Loucy (cell line): Measurements from ENCODE around the gene KRT3.

Experiments used
- H2AFZ ChIP-seq: fragments of 200-600 bp; sonication (generic); 2 replicates; pipeline ENCODE4 v1.6.0; 2016; ENCODE audit warnings: antibody characterized with exemption, mild to moderate bottlenecking, low read length, moderate library complexity
- H3F3A ChIP-seq: fragments of 200-600 bp; 2 replicates; pipeline ENCODE4 v1.6.0; 2016; ENCODE audit warnings: antibody characterized with exemption, low read depth, mild to moderate bottlenecking
- H3K27me3 ChIP-seq: fragments of 200-600 bp; sonication (generic); 2 replicates; pipeline ENCODE4 v1.6.1; 2014; ENCODE audit warnings: low read length, mild to moderate bottlenecking; ENCODE audit not compliant: insufficient read depth, poor library complexity, severe bottlenecking
- H3K36me3 ChIP-seq: fragments of 200-600 bp; sonication (generic); 2 replicates; pipeline ENCODE4 v1.6.1; 2016; ENCODE audit warnings: low read length; ENCODE audit not compliant: insufficient read depth
- H3K4me1 ChIP-seq: fragments of 200-600 bp; sonication (generic); 2 replicates; pipeline ENCODE4 v1.5.1; 2014; ENCODE audit warnings: low read length, mild to moderate bottlenecking; ENCODE audit not compliant: insufficient read depth, poor library complexity, severe bottlenecking
- H3K4me2 ChIP-seq: fragments of 200-600 bp; sonication (generic); 2 replicates; pipeline ENCODE4 v1.6.0; 2014; ENCODE audit warnings: antibody characterized with exemption, low read length, low read depth, mild to moderate bottlenecking; ENCODE audit not compliant: poor library complexity, severe bottlenecking
- H3K4me3 ChIP-seq: fragments of 200-600 bp; sonication (generic); 2 replicates; pipeline ENCODE4 v1.5.1; 2014; ENCODE audit warnings: low read length, mild to moderate bottlenecking, mixed read lengths; ENCODE audit not compliant: poor library complexity, severe bottlenecking
- H3K79me2 ChIP-seq: fragments of 200-600 bp; sonication (generic); 2 replicates; pipeline ENCODE4 v1.6.1; 2014; ENCODE audit warnings: low read length; ENCODE audit not compliant: insufficient read depth
- H3K9ac ChIP-seq: fragments of 200-600 bp; sonication (generic); 2 replicates; pipeline ENCODE4 v1.6.0; 2014; ENCODE audit warnings: mild to moderate bottlenecking, low read depth, low read length, moderate library complexity; ENCODE audit not compliant: poor library complexity, severe bottlenecking
- H3K9me2 ChIP-seq: fragments of 200-600 bp; sonication (generic); replicated peaks from 2 replicates; pipeline ENCODE4 v1.6.1; 2016; ENCODE audit warnings: low read depth, low read length, mixed read lengths
- H3K9me3 ChIP-seq: fragments of 200-600 bp; sonication (generic); 2 replicates; pipeline ENCODE4 v1.6.1; 2014; ENCODE audit warnings: mild to moderate bottlenecking, antibody characterized with exemption, low read length, low read depth; ENCODE audit not compliant: insufficient read depth
- H4K20me1 ChIP-seq: fragments of 200-600 bp; sonication (generic); 2 replicates; pipeline ENCODE4 v1.6.0; 2014; ENCODE audit warnings: antibody characterized with exemption, low read length, mild to moderate bottlenecking; ENCODE audit not compliant: insufficient read depth, poor library complexity, severe bottlenecking
- CTCF ChIP-seq: fragments of 200-600 bp; sonication (generic); conservative IDR thresholded peaks from 2 replicates; pipeline ENCODE4 v1.5.1; 2014; ENCODE audit warnings: mild to moderate bottlenecking, antibody characterized with exemption, low read length
- EZH2phosphoT487 ChIP-seq: fragments of 200-600 bp; IDR thresholded peaks from 2 replicates; pipeline ENCODE4 v1.6.1; 2018; ENCODE audit warnings: antibody characterized with exemption, mild to moderate bottlenecking, moderate library complexity, borderline replicate concordance

Gene KRT3

GRCh38 chr12:52783563-52784316 is 12.2 kb downstream of the KRT3 start:
- no peak for TF ChIP-seq CTCF
- no peak for TF ChIP-seq EZH2phosphoT487
- H3K79me2 ChIP-seq: no peaks in the 10 kb centered on the region
- H3K9me2 ChIP-seq: no peaks in the 10 kb centered on the region
- H2AFZ ChIP-seq: no peak overlapping the region
- no peaks in the 10 kb centered on the region for H3F3A ChIP-seq
- H3K9ac ChIP-seq: no peak overlapping the region
- H3K4me3 ChIP-seq: no peak overlapping the region
- no peaks in the 10 kb centered on the region for H3K27me3 ChIP-seq
- H3K4me1 ChIP-seq: no peaks in the 10 kb centered on the region
- H3K36me3 ChIP-seq: no peaks in the 10 kb centered on the region
- H3K9me3 ChIP-seq: no peaks in the 10 kb centered on the region
- no peak overlapping the region for H3K4me2 ChIP-seq
- H4K20me1 ChIP-seq: no peaks in the 10 kb centered on the region

- Histone ChIP-seq H3K9me2 (no peaks in the 10 kb centered on the region), H3K9ac (no peak overlapping the region), H3K4me1 (no peaks in the 10 kb centered on the region), H4K20me1 (no peaks in the 10 kb centered on the region), H3F3A (no peaks in the 10 kb centered on the region), H3K36me3 (no peaks in the 10 kb centered on the region), H3K79me2 (no peaks in the 10 kb centered on the region), H2AFZ (no peak overlapping the region), H3K4me3 (no peak overlapping the region), H3K27me3 (no peaks in the 10 kb centered on the region), H3K4me2 (no peak overlapping the region), H3K9me3 (no peaks in the 10 kb centered on the region)
- TF ChIP-seq EZH2phosphoT487: no peak
- no peak for TF ChIP-seq CTCF
Measured at GRCh38 chr12:52782502-52782901, 13.4 kb downstream of the KRT3 start.

GRCh38 chr12:52781399-52782082 is 14.4 kb downstream of the KRT3 start:
- H3K4me3 ChIP-seq: no peak overlapping the region
- H3K9ac ChIP-seq: no peak overlapping the region
- H4K20me1 ChIP-seq: no peaks in the 10 kb centered on the region
- H3K27me3 ChIP-seq: no peaks in the 10 kb centered on the region
- no peak overlapping the region for H2AFZ ChIP-seq
- H3K9me2 ChIP-seq: no peaks in the 10 kb centered on the region
- no peaks in the 10 kb centered on the region for H3K9me3 ChIP-seq
- H3F3A ChIP-seq: no peaks in the 10 kb centered on the region
- H3K79me2 ChIP-seq: no peaks in the 10 kb centered on the region
- H3K4me1 ChIP-seq: no peaks in the 10 kb centered on the region
- no peak overlapping the region for H3K4me2 ChIP-seq
- TF ChIP-seq EZH2phosphoT487: no peak
- TF ChIP-seq CTCF: no peak
- no peaks in the 10 kb centered on the region for H3K36me3 ChIP-seq
